Activated naive CD4-positive, alpha-beta T cell treated with Interleukin-2 at 50 U/mL for 16 hours (primary cell): ENCODE data around the gene ALDH18A1.
A peak's percentile ranks its signal among the peaks of the same experiment; 100 is the strongest.
"Not testable (repeated sequence)": the region's sequence is repeated elsewhere in the genome, so short reads cannot be mapped to it uniquely, and the experiment has no call there.

ENCODE experiments used
- DNase-seq: peaks from one replicate; pipeline ENCODE4 v3.0.0-alpha.2; 2020

ALDH18A1 gene

GRCh38 chr10:95648138-95648537 lies 8.4 kb downstream of the ALDH18A1 start:
- no peak for DNase-seq

- DNase-seq, result no peak
Measured at GRCh38 chr10:95646160-95646559, 10.4 kb downstream of the ALDH18A1 start.

GRCh38 chr10:95644901-95645300 lies 11.6 kb downstream of the ALDH18A1 start:
- no peak for DNase-seq

GRCh38 chr10:95640891-95641315 lies 15.6 kb downstream of the ALDH18A1 start:
- DNase-seq, result no peak

GRCh38 chr10:95637911-95638310 lies 18.6 kb downstream of the ALDH18A1 start:
- DNase-seq, result no peak

GRCh38 chr10:95637140-95637539 lies 19.4 kb downstream of the ALDH18A1 start:
- no peak for DNase-seq

GRCh38 chr10:95635319-95635733 lies 21.2 kb downstream of the ALDH18A1 start:
- no peak for DNase-seq

- DNase-seq, result no peak
Measured at GRCh38 chr10:95628786-95629185, 27.7 kb downstream of the ALDH18A1 start.

- DNase-seq, result no peak
Measured at GRCh38 chr10:95626500-95626899, 30.0 kb downstream of the ALDH18A1 start.

- not testable (repeated sequence) for DNase-seq
Measured at GRCh38 chr10:95620415-95620814, 36.1 kb downstream of the ALDH18A1 start.

- no peak for DNase-seq
Measured at GRCh38 chr10:95618101-95618500, 38.4 kb downstream of the ALDH18A1 start.

- no peak for DNase-seq
Measured at GRCh38 chr10:95616446-95616845, 40.1 kb downstream of the ALDH18A1 start.

GRCh38 chr10:95613330-95613729 lies 43.2 kb downstream of the ALDH18A1 start:
- no peak for DNase-seq

GRCh38 chr10:95610727-95611126 lies 45.8 kb downstream of the ALDH18A1 start:
- no peak for DNase-seq

- no peak for DNase-seq
Measured at GRCh38 chr10:95606922-95607321, 49.6 kb downstream of the ALDH18A1 start.

- no peak for DNase-seq
Measured at GRCh38 chr10:95605163-95605562, 51.3 kb downstream of the ALDH18A1 start.

- no peak for DNase-seq
Measured at GRCh38 chr10:95604630-95605029, 51.9 kb downstream of the ALDH18A1 start.

- DNase-seq, result no peak
Measured at GRCh38 chr10:95602382-95602781, 54.1 kb downstream of the ALDH18A1 start.

GRCh38 chr10:95601116-95601719 lies 55.3 kb downstream of the ALDH18A1 start:
- peak; percentile 33 for DNase-seq

GRCh38 chr10:95600158-95600557 lies 56.4 kb downstream of the ALDH18A1 start:
- DNase-seq, result no peak

GRCh38 chr10:95597788-95598187 lies 58.7 kb downstream of the ALDH18A1 start:
- DNase-seq, result no peak

GRCh38 chr10:95588025-95588424 lies 68.5 kb downstream of the ALDH18A1 start:
- no peak for DNase-seq

GRCh38 chr10:95579835-95580535 lies 76.5 kb downstream of the ALDH18A1 start:
- DNase-seq, result no peak

- no peak for DNase-seq
Measured at GRCh38 chr10:95579292-95579691, 77.2 kb downstream of the ALDH18A1 start.

- no peak for DNase-seq
Measured at GRCh38 chr10:95578619-95579018, 77.9 kb downstream of the ALDH18A1 start.
